OCI-M2 (cell line): ENCODE results near the gene CBX5.
"Not testable (repeated sequence)": the region's sequence is repeated elsewhere in the genome, so short reads cannot be mapped to it uniquely, and the experiment has no call there.

Source experiments
- DNase-seq: peaks from one replicate; lab custom pipeline; 2025; ENCODE audit not compliant: unreplicated experiment; lab: John Stamatoyannopoulos, UW

CBX5 gene

GRCh38 chr12:54201001-54201794 lies 78.7 kb downstream of the CBX5 start:
- peak; percentile 17 for DNase-seq

GRCh38 chr12:54200412-54200811 lies 79.5 kb downstream of the CBX5 start:
- no peak for DNase-seq

- DNase-seq: no peak
Measured at GRCh38 chr12:54199917-54200316, 80.0 kb downstream of the CBX5 start.

GRCh38 chr12:54199034-54199433 lies 80.9 kb downstream of the CBX5 start:
- no peak for DNase-seq

- no peak for DNase-seq
Measured at GRCh38 chr12:54197431-54197909, 82.5 kb downstream of the CBX5 start.

GRCh38 chr12:54197010-54197409 lies 82.9 kb downstream of the CBX5 start:
- DNase-seq: no peak

GRCh38 chr12:54196396-54196795 lies 83.5 kb downstream of the CBX5 start:
- no peak for DNase-seq

- no peak for DNase-seq
Measured at GRCh38 chr12:54195737-54196347, 84.1 kb downstream of the CBX5 start.

GRCh38 chr12:54195080-54195736 lies 84.7 kb downstream of the CBX5 start:
- no peak for DNase-seq

- DNase-seq: not testable (repeated sequence)
Measured at GRCh38 chr12:54194611-54195010, 85.3 kb downstream of the CBX5 start.

- no peak for DNase-seq
Measured at GRCh38 chr12:54193434-54193833, 86.5 kb downstream of the CBX5 start.

- peak; percentile 20 for DNase-seq
Measured at GRCh38 chr12:54191550-54192022, 88.3 kb downstream of the CBX5 start.

GRCh38 chr12:54191126-54191525 lies 88.8 kb downstream of the CBX5 start:
- DNase-seq: no peak

GRCh38 chr12:54189198-54189539 lies 90.8 kb downstream of the CBX5 start:
- DNase-seq: no peak

GRCh38 chr12:54187075-54187474 lies 92.8 kb downstream of the CBX5 start:
- DNase-seq: no peak

GRCh38 chr12:54185919-54186318 lies 94.0 kb downstream of the CBX5 start:
- no peak for DNase-seq

GRCh38 chr12:54185297-54185696 lies 94.6 kb downstream of the CBX5 start:
- not testable (repeated sequence) for DNase-seq

- DNase-seq: no peak
Measured at GRCh38 chr12:54184024-54184805, 95.7 kb downstream of the CBX5 start.

GRCh38 chr12:54182981-54183380 lies 96.9 kb downstream of the CBX5 start:
- no peak for DNase-seq

- DNase-seq: no peak
Measured at GRCh38 chr12:54182086-54182485, 97.8 kb downstream of the CBX5 start.
